Caco-2 (cell line): ENCODE results near the gene GLB1L. TPM values are rescaled to one million over a fixed set of nuclear protein-coding genes. Genes with fewer than 3 reads are reported as not detected.
A peak's percentile ranks its signal among the peaks of the same experiment; 100 is the strongest.

ENCODE experiments used
- BruUV-seq: library from RNA; stranded (reverse); fragments of 400-500 nt; replicated peaks from 2 replicates; lab custom pipeline; 2021; lab: Mats Ljungman, UMichigan
- CTCF ChIA-PET: fragments of 300-600 bp; sonication (Branson Sonifier 250); formaldehyde crosslinking; loops from one replicate; lab custom pipeline; 2022; ENCODE audit warnings: antibody characterized with exemption; lab: Charles Lee
- POLR2A ChIA-PET: fragments of 300-600 bp; sonication (Branson Sonifier 250); formaldehyde crosslinking; loops from one replicate; lab custom pipeline; 2022; ENCODE audit warnings: antibody characterized with exemption; lab: Charles Lee
- DNase-seq, 2 experiments: peaks; one replicate each; pipeline versions ENCODE4 v3.0.0 to v3.0.0-alpha.2; 2020 to 2022
- H3K27me3 ChIP-seq: replicated peaks from 2 replicates; pipeline ENCODE4 v1.6.0; 2011; ENCODE audit warnings: low read length; ENCODE audit not compliant: control insufficient read depth, insufficient read depth
- H3K36me3 ChIP-seq: 2 replicates; pipeline ENCODE4 v1.5.1; 2011; ENCODE audit warnings: low read length; ENCODE audit not compliant: control insufficient read depth, insufficient read depth
- H3K4me1 ChIP-seq: fragments of 250-450 bp; sonication (Bioruptor Pico); 2 replicates; pipeline ENCODE4 v1.5.1; 2020; ENCODE audit warnings: mild to moderate bottlenecking
- H3K4me3 ChIP-seq: 2 replicates; pipeline ENCODE4 v1.5.1; 2011; ENCODE audit warnings: low read depth, mild to moderate bottlenecking, control low read depth, low read length
- H3K9me3 ChIP-seq: fragments of 250-450 bp; sonication (Bioruptor Pico); 2 replicates; pipeline ENCODE4 v1.5.1; 2020; ENCODE audit warnings: mild to moderate bottlenecking, moderate library complexity
- H3K27ac Mint-ChIP-seq: one replicate; pipeline ENCODE4 v1.8.0; 2022; ENCODE audit warnings: mixed read lengths; ENCODE audit not compliant: unreplicated experiment
- H3K27me3 Mint-ChIP-seq: one replicate; pipeline ENCODE4 v1.8.0; 2022; ENCODE audit warnings: mixed read lengths; ENCODE audit not compliant: insufficient read depth, unreplicated experiment
- H3K36me3 Mint-ChIP-seq: one replicate; pipeline ENCODE4 v1.8.0; 2022; ENCODE audit warnings: mild to moderate bottlenecking, mixed read lengths; ENCODE audit not compliant: insufficient read depth, unreplicated experiment
- H3K4me1 Mint-ChIP-seq: one replicate; pipeline ENCODE4 v1.8.0; 2022; ENCODE audit warnings: low read depth, mixed read lengths; ENCODE audit not compliant: unreplicated experiment
- H3K4me3 Mint-ChIP-seq: one replicate; pipeline ENCODE4 v1.8.0; 2022; ENCODE audit warnings: mild to moderate bottlenecking, moderate library complexity, mixed read lengths; ENCODE audit not compliant: unreplicated experiment
- H3K9me3 Mint-ChIP-seq: one replicate; pipeline ENCODE4 v1.8.0; 2022; ENCODE audit warnings: mixed read lengths; ENCODE audit not compliant: unreplicated experiment
- intact Hi-C: fragments of 100-400 bp; cut with micrococcal nuclease; formaldehyde crosslinking; loops from one replicate; pipeline ENCODE4 v1.10.0; 2022; ENCODE audit not compliant: unreplicated experiment
- total RNA-seq: library from RNA; stranded (reverse); gene quantifications from 2 replicates; pipeline ENCODE4 v1.2.3, GENCODE V29; 2022
- TF ChIP-seq, protein P1 (sequence below), 2 experiments: fragments of 200-600 bp in 1 of 2; IDR thresholded peaks; 1 replicate in 1 of 2; 2 replicates in 1 of 2; pipeline versions ENCODE4 v1.5.1 to v1.8.0; 2011 to 2022; ENCODE audit warnings: antibody characterized with exemption in 1 of 2, control low read depth in 1 of 2, inconsistent platforms in 1 of 2, low read depth in 1 of 2, low read length in 1 of 2, mild to moderate bottlenecking in 1 of 2, moderate library complexity in 1 of 2; ENCODE audit not compliant: insufficient read depth in 1 of 2, severe bottlenecking in 1 of 2, unreplicated experiment in 1 of 2

The GLB1L gene
- total RNA-seq, 1 experiment from 2014 or later: 3.3 TPM

DNA sequence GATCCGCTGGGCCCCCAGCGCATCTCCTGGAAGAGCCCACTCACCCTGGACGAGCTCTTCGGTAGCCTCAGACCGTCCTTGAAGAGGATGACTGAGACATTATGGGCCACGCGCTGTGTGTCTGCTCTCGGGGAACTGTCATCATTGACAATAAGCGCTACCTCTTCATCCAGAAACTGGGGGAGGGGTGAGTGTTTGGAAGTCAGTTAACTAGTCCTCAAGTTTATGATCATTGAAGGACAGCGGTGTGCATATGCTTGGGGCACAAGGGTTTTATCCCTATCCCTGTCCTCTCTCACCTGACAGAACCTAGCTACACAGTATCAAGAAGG, 621 bp upstream of the GLB1L start:
- H3K4me1 ChIP-seq: peaks cover 33% of the 10 kb centered on the region
- H3K27me3 ChIP-seq: no peaks in the 10 kb centered on the region
- H3K9me3 ChIP-seq: no peaks in the 10 kb centered on the region
- TF ChIP-seq, protein P1, sequence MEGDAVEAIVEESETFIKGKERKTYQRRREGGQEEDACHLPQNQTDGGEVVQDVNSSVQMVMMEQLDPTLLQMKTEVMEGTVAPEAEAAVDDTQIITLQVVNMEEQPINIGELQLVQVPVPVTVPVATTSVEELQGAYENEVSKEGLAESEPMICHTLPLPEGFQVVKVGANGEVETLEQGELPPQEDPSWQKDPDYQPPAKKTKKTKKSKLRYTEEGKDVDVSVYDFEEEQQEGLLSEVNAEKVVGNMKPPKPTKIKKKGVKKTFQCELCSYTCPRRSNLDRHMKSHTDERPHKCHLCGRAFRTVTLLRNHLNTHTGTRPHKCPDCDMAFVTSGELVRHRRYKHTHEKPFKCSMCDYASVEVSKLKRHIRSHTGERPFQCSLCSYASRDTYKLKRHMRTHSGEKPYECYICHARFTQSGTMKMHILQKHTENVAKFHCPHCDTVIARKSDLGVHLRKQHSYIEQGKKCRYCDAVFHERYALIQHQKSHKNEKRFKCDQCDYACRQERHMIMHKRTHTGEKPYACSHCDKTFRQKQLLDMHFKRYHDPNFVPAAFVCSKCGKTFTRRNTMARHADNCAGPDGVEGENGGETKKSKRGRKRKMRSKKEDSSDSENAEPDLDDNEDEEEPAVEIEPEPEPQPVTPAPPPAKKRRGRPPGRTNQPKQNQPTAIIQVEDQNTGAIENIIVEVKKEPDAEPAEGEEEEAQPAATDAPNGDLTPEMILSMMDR (IDR thresholded peaks at IDR 0.05; ENCODE audit: insufficient read depth in 1 of 2, low read depth in 1 of 2, low read length in 1 of 2, severe bottlenecking in 1 of 2, unreplicated experiment in 1 of 2): no peak
- Mint-ChIP-seq H3K27me3 (no peaks in the 10 kb centered on the region), H3K4me1 (peaks cover 28% of the 10 kb centered on the region), H3K9me3 (no peaks in the 10 kb centered on the region), H3K4me3 (peak overlapping the region; percentile 82), H3K27ac (peak overlapping the region; percentile 90), H3K36me3 (peaks cover 18% of the 10 kb centered on the region)
- BruUV-seq: no TSS peak
- no peak for DNase-seq
- intact Hi-C loops: loop anchor here (1.0 kb wide), 1 partner anchor 86 kb away; the partner anchor contains the start of gene NHEJ1
- ChIA-PET CTCF (interaction anchor here (1.3 to 2.3 kb wide), 2 partner anchors 39 to 48 kb away, joined by 4 to 10 read pairs; partner anchors contain the start of gene ZFAND2B), POLR2A (interaction anchor here (0.8 to 2.2 kb wide), 2 partner anchors 32 to 39 kb away, joined by 6 to 14 read pairs; partner anchors contain the start of gene ZFAND2B)
- H3K4me3 ChIP-seq: peak overlapping the region; percentile 73
- no peaks in the 10 kb centered on the region; the same call in 1 of the 2 replicates for H3K36me3 ChIP-seq

DNA sequence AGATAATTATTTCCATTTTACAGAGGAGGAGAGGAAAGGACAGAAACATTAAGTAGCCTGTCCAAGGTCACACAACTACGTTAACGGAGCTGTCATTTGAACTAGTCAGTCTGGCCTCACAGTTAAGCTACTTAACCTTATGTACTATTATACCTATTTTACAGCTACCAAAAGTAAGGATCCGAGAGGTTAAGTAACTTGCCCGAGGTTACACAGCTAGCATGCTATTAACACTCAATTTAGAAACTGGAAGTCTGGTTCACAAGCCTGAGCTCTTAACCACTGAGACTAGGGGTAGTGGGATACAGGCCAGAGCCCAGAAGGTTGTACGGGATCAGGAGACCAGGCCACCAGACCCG, 476 bp downstream of the GLB1L start:
- H3K9me3 Mint-ChIP-seq: no peaks in the 10 kb centered on the region
- no peaks in the 10 kb centered on the region for H3K27me3 ChIP-seq
- peaks cover 27% of the 10 kb centered on the region for H3K4me1 ChIP-seq
- H3K27ac Mint-ChIP-seq: peak overlapping the region; percentile 90
- H3K36me3 ChIP-seq: no peaks in the 10 kb centered on the region
- H3K4me3 ChIP-seq: peak overlapping the region; percentile 73
- TF ChIP-seq, protein P1 (IDR thresholded peaks at IDR 0.05; ENCODE audit: insufficient read depth in 1 of 2, low read depth in 1 of 2, low read length in 1 of 2, severe bottlenecking in 1 of 2, unreplicated experiment in 1 of 2): no peak
- intact Hi-C loops: loop anchor here (1.0 kb wide), 1 partner anchor 84 kb away; the partner anchor contains the start of gene NHEJ1
- no peaks in the 10 kb centered on the region for H3K27me3 Mint-ChIP-seq
- peaks cover 18% of the 10 kb centered on the region for H3K36me3 Mint-ChIP-seq
- TSS peak; percentile 66 for BruUV-seq
- peak overlapping the region; percentile 82 for H3K4me3 Mint-ChIP-seq
- H3K4me1 Mint-ChIP-seq: peaks cover 18% of the 10 kb centered on the region
- no peak for DNase-seq
- ChIA-PET POLR2A (interaction anchor here (0.7 to 2.2 kb wide), 7 partner anchors 9 to 69 kb away, joined by 3 to 14 read pairs (median 6); partner anchors contain the start of genes ABCB6, ANKZF1, ATG9A and CNPPD1), CTCF (interaction anchor here (0.6 to 2.3 kb wide), 4 partner anchors 10 to 50 kb away, joined by 4 to 11 read pairs (median 7); partner anchors contain the start of genes TUBA4A and ZFAND2B)
- H3K9me3 ChIP-seq: no peaks in the 10 kb centered on the region

- no peaks in the 10 kb centered on the region for H3K9me3 Mint-ChIP-seq
- no peak overlapping the region for H3K27ac Mint-ChIP-seq
- Histone ChIP-seq H3K27me3 (no peaks in the 10 kb centered on the region), H3K9me3 (no peaks in the 10 kb centered on the region), H3K4me3 (no peak overlapping the region), H3K36me3 (no peaks in the 10 kb centered on the region), H3K4me1 (peaks cover 13% of the 10 kb centered on the region)
- peaks cover 10% of the 10 kb centered on the region for H3K36me3 Mint-ChIP-seq
- DNase-seq: no peak
- TF ChIP-seq, protein P1 (IDR thresholded peaks at IDR 0.05; ENCODE audit: insufficient read depth in 1 of 2, low read depth in 1 of 2, low read length in 1 of 2, severe bottlenecking in 1 of 2, unreplicated experiment in 1 of 2): no peak
- no TSS peak for BruUV-seq
- ChIA-PET POLR2A (no interaction called here), CTCF (no interaction called here)
- peaks cover 3% of the 10 kb centered on the region for H3K4me1 Mint-ChIP-seq
- no peaks in the 10 kb centered on the region for H3K27me3 Mint-ChIP-seq
- no peak overlapping the region for H3K4me3 Mint-ChIP-seq
- intact Hi-C loops: no loop called here
These were observed 1.9 kb downstream of the GLB1L start for GRCh38 chr2:219243291-219243761.
